GM19468 (cell line): ENCODE results near the gene RBM15B.
"Not testable (repeated sequence)": the region's sequence is repeated elsewhere in the genome, so short reads cannot be mapped to it uniquely, and the experiment has no call there.

Experiments
- ATAC-seq: cut with Tn5 transposase; IDR thresholded peaks from one replicate; pipeline ENCODE4 v1.9.1; 2021; ENCODE audit warnings: mild to moderate bottlenecking, moderate library complexity, moderate number of reproducible peaks; ENCODE audit not compliant: unreplicated experiment; ENCODE audit errors: extremely low read depth

RBM15B gene, protein sequence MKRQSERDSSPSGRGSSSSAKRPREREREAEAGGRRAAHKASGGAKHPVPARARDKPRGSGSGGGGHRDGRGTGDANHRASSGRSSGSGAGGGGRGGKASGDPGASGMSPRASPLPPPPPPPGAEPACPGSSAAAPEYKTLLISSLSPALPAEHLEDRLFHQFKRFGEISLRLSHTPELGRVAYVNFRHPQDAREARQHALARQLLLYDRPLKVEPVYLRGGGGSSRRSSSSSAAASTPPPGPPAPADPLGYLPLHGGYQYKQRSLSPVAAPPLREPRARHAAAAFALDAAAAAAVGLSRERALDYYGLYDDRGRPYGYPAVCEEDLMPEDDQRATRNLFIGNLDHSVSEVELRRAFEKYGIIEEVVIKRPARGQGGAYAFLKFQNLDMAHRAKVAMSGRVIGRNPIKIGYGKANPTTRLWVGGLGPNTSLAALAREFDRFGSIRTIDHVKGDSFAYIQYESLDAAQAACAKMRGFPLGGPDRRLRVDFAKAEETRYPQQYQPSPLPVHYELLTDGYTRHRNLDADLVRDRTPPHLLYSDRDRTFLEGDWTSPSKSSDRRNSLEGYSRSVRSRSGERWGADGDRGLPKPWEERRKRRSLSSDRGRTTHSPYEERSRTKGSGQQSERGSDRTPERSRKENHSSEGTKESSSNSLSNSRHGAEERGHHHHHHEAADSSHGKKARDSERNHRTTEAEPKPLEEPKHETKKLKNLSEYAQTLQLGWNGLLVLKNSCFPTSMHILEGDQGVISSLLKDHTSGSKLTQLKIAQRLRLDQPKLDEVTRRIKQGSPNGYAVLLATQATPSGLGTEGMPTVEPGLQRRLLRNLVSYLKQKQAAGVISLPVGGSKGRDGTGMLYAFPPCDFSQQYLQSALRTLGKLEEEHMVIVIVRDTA

DNA sequence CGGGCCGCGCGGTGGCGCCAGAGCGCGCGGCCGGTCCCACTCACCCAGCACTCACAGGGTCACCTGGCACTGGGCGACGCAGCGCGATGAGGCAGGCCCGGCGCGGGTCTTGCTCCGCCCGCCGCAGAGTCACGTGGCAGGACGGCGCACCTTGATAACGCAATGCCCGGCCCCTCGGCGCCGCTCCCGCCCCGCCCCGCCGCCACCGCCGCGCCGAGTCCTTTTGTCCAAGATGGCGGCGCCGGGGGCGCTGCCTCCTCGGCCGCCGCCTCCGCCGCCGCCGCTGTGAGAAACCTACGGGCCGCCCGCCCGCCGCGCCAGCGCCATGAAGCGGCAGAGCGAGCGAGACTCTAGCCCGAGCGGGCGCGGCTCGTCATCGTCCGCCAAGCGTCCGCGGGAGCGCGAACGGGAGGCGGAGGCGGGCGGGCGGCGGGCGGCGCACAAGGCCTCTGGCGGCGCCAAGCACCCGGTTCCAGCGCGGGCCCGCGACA, at the start of gene RBM15B:
TSS of gene RBM15B (plus strand) at position 211 of the 491 bp plus-strand sequence. CDS start at position 326, 115 bp downstream.
- peak; percentile 93 for ATAC-seq

DNA sequence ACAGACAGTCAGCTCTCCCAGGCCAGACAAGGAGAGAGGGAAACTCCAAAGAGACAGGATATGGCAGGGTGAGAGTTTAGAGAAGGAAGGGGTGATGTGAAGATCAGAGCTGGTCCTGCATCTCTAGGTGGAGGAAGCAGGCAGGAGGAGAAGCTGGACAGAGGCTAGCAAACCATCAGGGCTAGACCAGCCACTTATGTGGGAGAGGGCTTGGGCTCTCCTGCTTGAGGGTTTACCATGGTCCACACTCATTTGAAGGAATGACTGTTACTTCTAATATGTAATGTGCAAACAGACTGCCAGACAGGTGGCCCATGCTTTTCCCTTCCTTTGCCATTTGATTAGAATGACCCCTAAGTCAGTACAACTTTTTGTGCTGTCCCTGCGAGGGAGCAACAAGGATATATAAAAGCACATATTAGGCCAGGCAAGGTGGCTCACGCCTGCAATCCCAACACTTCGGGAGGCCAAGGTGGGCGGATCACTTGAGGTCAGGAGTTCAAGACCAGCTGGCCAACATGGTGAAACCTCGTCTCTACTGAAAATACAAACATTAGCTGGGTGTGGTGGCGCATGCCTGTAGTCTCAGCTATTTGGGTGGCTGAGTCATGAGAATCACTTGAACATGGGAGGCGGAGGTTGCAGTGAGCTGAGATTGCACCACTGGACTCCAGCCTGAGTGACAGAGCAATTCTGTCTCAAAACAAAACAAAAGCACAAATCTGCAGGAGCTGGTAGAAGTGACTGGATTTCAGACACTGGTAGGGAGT, 47.0 kb upstream of the RBM15B start:
- ATAC-seq: no peak

DNA sequence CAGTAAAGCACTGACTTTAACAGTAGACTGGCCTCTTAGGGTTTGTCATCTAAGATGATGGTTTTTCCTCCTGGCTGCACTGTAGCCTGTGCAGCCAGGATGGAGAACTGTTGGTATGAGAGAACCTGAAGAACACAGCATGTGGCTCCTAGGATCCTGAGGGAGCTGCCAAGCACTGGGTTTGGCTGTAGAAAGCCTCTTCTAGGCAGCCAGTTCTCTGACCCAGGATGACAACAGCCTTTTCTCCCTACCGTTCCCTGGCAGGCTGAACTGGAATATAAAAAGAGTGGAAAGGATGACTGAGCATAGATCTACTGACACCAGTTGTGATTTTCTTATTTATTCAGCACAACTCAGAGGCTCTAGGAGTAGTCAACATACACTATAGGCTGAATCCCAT, 40.3 kb upstream of the RBM15B start:
- ATAC-seq: no peak

DNA sequence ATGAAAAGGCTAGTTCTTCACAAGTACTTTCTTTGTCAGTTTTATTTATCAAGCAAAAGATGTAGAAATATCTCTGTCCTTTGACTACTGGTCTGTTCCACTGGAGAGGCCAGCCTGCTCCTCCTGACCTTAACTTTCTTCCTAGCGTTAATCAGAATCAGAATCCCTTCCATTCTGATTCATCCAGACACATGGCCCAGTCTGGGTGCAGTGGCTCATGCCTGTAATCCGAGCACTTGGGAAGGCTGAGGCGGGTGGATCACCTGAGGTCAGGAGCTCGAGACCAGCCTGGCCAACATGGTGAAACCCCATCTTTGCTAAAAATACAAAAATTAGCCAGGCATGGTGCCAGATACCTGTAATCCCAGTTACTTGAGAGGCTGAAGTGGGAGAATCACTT, 38.0 kb upstream of the RBM15B start:
- ATAC-seq: no peak

DNA sequence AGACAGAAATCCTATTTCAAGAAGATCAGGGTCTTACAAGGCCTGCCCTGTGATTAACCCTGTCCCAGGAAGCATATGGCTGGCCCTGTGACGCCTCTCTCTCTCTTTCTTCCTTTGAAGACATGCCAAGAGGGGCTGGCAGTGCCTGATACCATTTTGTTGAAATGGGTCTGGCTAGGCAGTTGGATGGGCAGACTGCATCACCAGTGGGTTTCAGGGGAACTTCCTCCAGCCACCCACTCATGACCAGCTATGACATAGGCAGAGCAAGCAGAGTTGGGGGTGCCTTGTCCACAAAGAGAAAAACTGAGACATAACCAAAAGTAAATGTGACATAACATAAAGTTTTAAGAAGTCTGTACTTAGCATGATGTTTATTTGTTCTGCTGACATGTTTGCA, 37.4 kb upstream of the RBM15B start:
- ATAC-seq: no peak

DNA sequence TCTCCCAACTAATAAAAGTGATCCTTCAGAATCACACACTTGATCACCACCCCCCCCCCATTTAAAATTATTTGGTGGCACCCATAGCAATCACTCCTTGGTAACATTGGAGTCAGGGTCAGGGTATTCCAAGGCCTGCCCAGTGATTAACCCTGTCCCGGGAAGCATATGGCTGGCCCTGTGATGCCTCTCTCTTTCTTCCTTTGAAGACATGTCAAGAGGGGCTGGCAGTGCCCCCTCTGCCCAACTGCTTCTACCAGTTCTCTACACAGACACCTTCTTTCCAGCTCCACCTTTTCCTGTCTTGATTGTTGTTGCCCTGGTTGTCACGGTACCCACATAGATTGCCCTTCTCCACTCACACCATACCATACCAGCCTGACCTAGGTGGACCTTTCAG, 36.9 kb upstream of the RBM15B start:
- ATAC-seq: no peak

DNA sequence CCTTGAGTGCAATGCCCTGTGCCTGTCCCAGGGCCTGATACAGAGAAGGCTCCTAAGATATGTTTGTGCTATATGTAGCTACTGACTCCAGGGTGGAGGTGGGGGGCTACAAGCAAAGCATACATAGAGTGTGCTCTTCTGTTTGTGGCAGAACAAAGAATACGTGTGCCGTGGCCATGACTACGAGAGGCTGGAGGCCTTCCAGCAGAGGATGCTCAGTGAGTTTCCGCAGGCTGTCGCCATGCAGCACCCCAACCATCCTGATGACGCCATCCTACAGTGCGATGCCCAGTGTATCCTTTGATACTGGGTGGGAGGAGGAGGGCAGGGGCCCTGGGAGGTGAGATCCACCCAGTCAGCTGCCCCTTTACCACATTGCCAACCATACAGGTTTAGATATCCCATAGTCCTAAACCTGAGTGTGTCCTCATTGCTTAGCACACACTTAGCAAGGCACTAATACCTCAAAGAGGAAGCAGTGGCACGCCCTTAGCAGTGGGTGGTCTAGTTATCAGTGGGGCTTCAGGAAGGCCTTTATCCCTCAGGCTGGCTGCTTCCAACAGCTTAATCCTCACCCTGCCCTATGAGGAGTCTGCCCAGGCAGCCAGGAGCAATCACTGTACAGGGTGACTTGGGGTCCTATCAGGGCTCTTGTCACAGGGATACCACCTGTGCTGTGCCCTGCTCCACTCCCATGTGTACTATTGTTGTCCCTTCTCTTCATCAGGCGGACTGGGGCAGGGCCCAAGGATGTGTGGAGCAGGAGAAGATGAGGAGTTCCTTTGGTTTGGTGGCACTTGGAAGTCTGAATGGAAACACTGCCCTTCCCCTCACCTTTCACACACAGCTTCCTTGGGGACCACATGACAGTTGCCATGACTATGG, 36.1 kb upstream of the RBM15B start:
- no peak for ATAC-seq

DNA sequence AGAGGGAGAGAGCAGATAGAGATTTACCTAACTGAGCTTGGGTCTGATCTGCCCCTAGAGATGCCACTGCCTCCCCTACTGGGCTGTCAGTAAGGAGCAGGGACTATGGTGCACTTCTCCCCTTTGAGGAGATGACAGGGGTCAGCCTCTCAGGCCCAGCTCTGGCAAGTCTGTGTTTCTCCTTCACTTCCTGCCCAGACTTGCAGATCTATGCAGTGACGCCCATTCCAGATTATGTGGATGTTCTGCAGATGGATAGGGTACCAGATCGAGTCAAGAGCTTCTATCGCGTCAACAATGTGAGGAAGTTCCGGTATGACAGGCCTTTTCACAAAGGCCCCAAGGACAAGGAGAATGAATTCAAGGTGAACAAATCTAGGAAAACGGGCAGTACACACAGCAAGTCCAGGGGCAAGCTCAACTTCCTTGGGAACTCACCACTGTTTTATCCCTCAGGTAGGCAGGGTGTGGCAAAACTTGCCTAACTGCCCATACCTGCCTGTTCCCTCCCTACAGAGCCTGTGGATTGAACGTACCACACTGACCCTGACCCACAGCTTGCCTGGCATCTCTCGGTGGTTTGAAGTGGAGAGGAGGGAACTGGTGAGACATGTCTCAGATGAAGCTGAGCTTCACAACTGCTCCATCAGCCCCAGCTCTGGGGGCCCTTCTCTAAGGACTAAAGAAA, 35.0 kb upstream of the RBM15B start:
- no peak for ATAC-seq

DNA sequence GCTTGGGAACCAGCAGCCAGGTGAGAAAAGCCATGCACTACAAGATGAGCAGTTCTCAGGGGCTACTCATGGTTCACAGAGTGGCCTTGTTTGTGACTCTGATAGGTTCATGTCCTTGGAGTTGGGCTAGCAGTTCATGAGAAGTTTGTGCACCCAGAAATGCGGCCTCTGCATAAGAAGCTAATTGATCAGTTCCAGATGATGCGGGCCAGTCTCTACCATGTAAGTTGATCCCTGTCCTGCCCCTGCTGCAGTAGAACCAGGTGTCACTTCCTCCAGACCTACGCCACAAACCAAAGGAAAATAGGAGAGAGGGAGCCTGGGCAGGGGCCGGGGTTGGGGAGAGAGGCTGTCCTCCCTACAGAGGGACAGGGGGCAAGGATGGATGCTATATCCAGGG, 33.2 kb upstream of the RBM15B start:
- ATAC-seq: no peak

DNA sequence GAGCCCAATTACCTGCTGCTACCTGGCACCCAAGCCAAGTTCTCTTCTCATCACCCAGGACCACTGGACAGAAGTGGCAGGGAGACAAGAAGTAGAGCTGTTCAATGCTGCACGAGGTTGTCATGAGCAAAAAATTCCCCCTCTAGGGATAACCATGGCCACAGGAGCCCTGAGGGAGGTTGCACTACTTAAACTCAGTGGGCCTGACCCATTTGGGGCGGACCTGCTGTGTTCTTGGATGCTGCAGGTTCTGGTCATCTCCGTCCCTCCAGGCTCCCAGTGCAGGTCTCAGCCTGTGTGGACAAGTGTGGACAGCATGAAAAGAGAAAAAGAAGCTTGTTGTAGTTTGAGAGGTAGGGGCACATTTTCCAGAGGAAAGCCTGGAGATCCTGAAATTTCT, 32.1 kb upstream of the RBM15B start:
- ATAC-seq: no peak

DNA sequence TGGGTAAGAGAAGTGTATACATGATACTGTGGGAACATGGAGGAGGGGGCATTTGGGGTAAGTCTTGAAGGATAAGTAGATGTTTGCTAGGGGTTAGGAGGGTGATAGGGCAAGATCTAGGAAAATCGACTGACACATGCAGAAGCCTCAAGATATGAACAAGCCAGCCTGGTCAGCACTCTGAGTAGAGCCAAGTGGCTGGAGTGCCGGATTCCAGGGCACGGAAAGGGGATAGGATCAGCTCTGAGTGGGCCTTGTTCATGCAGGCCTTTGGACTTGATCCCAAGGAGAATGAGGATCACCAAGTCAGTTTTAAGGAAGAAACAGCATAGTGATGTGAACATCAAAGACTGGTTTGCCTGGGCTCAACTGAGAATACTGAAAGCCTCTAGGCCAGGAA, 30.3 kb upstream of the RBM15B start:
- ATAC-seq: no peak

DNA sequence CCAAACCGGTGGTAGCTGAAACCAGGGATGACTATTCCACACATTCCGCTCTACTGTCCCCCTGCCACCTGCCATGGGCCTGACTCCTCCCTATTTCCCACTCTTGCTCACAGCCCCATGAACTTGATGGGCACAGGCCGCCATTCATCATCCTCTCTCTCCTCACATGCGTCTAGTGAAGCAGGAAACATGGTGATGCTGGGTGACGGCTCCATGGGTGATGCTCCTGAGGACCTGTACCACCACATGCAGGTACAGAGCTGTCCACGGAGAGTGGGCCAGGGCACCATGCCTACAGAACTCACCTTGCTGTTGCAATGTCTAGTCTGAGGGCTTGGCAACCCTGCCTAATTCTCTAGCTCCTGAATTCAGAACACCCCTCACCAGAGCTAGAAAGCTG, 29.3 kb upstream of the RBM15B start:
- ATAC-seq: no peak

DNA sequence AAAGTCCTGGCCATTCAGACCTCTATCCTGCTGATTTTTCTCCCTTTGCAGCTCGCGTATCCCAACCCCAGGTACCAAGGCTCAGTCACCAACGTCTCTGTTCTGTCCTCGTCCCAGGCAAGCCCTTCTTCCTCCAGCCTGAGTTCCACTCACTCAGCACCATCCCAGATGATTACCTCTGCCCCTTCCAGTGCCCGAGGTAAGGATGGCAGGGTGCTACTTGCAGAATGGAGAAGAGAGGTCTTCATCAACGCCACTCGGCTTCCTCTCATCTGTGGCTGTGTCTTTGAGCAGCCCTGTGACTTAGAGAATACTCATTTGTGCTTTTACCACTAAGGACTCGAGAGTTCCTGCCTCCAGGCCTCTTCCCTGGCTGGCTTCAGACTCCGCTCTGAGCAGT, 28.6 kb upstream of the RBM15B start:
- no peak for ATAC-seq

DNA sequence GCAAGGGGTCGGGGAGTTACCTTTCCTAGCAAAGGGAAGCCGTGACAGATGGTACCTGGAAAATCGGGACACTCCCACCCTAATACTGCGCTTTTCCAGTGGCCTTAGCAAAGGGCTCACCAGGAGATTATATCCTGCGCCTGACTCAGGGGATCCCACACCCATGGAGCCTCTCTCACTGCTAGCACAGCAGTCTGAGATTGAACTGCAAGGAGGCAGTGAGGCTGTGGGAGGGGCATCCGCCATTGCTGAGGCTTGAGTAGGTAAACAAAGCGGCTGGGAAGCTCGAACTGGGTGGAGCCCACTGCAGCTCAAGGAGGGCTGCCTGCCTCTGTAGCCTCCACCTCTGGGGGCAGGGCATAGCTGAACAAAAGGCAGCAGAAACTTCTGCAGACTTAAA, 22.8 kb upstream of the RBM15B start:
- ATAC-seq: not testable (repeated sequence)

DNA sequence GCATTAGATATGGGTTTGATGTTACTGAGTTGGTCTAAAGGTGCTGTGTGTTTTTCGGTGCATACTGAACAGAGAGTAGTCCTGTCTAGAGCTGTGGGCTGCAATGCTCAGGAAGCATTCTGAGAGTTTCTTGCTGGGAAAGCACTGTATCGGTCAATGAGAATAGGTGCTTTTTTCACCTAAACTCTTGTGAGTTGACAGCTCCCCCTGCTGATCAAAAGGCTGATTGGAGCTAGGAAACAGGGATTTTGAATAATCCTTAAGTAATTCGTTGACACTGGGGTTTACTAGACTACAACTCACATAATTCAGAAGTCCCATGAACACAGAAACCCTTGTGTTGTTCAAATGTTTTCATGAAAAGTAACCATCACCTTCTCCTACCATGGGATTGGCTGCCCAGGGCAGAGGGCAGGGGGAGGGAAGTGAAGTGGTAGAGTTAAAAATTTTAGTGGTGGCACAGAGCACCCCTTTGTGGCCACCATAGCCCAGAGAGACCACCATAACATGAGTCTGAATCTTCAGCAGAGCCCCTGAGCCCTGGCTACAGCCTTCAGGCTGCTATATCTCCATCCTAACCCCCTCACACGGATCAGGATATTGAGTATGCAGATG, 19.0 kb upstream of the RBM15B start:
- ATAC-seq: no peak

DNA sequence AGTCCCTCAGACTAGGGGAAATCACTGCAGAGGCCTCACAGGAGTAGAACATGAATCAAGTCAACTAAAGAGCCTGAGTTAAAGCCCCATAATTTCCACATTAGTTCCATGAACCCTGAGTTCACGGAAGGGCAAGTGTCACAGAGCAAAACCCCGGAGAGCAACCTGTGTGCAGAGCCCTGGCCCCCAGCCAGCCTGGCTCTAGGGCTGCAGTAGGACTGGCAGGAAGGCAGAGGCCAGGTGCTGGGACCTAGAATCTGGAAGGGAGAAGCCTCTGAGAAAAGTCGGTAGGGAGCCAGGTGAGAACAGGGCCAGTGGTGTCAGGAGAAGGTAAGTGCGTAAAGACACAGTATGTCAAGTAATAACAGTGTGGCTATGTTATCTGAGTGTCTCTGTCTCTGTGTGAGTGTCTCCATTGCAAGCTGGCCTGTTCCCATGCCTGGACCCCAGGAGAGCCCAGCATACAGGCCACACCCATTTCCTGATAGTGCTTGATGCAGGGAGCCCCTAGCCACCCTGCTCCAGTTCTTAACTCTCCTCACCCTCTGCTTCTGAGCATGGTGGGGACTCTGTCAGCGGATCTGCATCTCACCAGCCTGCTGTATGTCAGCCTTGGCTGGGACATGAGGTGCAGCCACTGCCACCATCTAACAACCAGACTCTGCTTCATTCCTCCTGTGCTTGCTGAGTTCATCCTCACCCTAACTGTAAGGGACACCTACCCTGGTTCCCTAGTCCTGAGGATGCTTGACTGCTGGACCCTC, 17.2 kb upstream of the RBM15B start:
- no peak for ATAC-seq

DNA sequence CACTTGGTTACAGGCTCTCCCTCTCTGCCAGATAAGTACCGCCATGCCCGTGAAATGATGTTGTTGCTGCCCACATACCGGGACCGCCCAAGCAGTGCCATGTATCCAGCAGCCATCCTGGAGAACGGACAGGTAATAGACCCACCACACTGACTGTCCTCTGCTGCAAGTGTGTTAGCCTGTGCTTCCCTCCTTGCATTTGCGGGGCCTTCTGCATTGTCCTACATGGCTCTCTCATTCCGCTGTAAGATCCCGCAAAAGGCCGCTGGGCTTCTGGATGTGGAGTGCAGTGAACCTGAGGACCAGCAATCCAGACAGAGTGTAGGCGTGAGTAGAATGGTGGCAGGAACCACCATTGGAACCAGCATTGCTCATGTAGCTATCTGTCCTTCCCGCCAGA, 16.6 kb upstream of the RBM15B start:
- ATAC-seq: no peak

DNA sequence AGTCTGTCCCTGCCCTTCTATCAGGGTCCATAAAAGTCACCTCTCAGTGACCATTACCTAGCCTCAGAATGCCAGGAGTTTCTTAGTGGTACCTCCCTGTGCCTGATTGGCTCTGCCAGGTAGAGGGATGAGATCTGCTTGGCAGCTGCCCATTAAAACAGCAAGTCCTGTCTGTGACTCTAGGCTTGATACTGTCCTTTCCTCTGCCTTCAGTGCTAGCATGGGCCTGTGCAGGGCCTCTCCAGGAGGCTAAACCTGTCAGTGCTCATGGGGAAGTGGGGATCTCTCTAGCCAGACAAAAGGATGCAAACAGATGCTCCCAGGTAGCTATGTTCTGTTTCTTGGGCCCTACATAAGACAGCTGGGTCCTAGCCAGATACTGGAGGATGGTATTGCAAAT, 15.9 kb upstream of the RBM15B start:
- ATAC-seq: no peak
